Activated CD4-positive, alpha-beta T cell treated with anti-CD3 and anti-CD28 coated beads, Interleukin-2, Interleukin-6, amounts not matched to agents 100 ng/mL and 50 ng/mL, durations not matched to agents 16 hours and 8 hours (primary cell): Measurements from ENCODE around the gene OR4Q3.
"Not testable (repeated sequence)": the region's sequence is repeated elsewhere in the genome, so short reads cannot be mapped to it uniquely, and the experiment has no call there.

Source experiments
- DNase-seq: peaks from one replicate; pipeline ENCODE4 v3.0.0-alpha.2; 2020

Gene OR4Q3

DNA sequence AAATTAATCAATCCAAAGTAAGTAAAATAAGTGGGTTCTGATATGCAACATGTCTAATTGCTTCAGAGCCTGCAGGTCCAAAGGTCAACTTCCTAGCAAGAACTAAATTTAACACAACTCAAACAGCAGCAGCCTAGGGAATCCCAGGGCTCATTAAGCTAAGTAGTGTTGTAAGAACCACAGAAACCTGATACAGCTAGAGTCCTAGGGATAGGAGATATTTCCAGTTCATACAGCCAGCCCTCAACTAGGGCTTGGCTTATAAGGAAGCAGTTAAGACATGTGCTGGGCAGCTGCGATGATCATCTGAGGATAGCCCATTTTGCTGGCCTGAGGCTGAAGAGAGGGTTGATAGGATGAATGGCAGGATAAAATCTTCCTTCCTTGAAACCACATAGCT lies at the start of gene OR4Q3:
OR4Q3 (plus strand) TSS at position 316 of the 400 bp plus-strand sequence.
- no peak for DNase-seq

DNA sequence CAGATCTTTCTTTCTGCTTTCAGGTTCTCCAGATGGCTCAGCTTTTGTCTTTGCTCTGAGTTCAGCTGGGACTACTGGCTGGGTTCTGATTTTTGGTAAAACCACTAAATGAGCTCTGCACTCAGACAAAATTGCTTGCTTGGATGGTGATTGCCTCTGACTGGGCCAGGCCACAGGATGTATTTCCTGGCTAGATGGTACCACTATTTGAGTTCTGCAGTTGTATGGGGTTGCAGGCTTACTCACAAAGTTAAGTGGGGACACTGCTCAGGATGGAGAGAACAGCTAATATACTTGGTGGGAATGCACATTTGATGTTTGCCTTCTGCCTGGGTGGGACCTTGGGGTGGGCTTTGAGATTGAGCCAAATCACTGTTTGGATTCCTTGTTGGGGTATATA lies 14.0 kb upstream of the OR4Q3 start:
- no peak for DNase-seq

DNA sequence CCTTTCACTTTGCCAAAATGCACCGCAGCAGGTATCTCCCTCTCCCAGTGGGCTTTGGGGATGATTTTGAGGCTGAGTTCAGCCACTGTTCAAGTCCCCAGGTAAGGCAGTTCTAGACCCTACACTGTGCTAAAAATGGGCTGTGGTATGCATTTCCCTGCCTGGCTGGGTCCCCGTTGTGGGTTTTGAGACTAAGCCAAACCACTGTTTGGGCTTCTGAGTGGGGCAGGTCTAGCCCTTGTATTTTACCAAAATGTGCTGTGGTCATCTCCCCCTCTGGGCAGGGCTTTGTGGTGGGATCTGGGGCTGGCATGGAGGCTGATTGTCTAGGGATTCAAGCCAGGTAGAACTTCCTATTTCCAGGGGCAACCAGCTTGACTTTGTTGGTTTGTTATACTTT lies 13.6 kb upstream of the OR4Q3 start:
- DNase-seq, result no peak

DNA sequence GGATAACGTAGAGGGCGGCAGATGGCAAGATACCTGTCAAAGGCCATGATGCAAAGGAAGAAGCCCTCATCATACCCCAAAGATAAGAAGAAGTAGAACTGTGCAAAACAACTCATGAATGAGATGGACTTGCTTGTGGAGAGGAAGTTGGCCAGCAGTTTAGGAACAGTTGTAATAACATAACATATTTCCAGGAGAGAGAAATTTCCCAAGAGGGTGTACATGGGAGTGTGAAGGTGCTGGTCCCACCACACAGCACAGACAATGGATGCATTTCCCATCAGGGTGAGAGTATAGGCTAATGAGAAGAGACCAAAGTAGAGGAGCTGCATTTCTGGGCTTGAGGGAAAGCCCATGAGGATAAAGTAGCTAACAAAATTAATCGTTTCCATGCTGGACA lies 9.5 kb upstream of the OR4Q3 start:
- DNase-seq, result not testable (repeated sequence)

DNA sequence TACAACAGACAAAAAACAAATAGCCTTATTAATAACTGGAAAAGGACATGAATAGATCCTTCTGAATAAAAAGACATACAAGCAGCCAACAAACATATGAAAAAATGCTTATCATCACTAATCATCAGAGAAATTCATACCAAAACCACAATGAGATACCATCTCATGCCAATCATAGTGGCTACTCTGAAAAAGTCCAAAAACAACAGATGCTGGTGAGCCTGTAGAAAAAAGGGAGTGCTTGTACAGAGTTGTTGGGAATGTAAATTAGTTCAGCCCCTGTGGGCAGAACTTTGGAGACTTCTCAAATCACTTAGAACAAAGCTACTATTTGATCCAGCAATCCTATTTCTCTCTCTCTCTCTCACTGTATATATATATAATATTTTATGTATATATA lies 8.9 kb downstream of the OR4Q3 start:
- DNase-seq, result not testable (repeated sequence)

DNA sequence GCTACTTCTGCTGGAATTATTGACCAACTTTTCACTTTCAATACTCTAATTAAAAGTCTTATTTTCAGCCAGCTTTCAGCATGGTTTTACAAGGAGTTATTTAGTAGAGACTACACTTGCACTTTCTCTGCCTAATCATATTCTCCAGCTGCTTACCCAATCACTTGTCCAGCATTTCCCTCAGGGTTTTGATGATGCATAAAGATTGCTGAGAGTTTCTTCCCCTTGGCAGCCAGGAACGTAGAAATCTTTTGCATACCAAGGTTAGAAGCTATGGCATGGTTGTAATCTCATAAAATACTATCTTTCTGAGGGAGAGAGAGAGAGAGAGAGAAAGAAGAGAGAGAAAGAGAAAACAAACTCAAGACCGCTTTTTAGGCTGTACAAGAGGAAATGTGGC lies 10.8 kb downstream of the OR4Q3 start:
- DNase-seq, result no peak

DNA sequence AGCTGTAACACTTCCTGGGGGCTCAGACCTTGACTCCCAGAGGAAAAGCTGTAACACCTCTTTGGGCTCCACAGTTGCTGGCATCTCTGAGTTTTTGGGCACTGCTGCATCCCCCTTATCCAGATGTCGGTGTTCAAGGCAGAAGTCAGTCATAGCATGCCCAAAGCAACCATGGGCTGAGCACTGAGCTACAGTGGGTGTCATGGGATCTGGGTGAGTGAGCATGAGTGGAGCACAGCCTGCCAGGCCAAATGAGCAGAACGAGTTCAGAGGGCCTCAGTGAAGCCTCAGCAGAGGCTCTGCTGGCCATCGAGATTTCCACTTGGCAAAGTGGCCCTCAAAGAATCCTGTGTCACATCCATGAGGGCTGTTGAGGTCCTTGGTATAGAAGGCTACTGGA lies 28.1 kb downstream of the OR4Q3 start:
- not testable (repeated sequence) for DNase-seq

DNA sequence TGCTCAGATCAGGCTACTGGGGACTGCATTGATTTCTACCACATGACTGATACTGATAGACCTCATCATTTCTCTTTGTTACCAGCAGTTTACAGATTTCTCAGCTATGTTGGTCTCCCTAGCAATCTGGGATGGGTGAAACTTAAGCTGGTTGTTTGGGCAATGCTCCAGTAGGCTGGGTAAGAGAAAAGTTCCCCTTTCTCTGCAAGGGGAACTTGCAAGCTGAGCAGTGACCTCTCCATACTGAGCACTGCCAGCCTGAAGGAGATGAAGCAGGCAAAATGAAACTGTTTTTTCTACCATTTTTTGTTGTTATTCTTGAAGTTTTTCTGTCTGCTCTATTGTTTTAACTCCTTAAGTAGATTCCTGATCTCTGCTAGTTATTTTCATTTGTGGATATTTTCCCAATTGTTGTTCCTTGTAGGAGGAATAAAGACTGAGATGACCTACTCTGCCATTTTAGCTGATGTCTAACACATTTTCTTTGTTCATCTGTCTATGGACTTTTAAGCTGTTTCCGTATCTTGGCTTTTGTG lies 28.6 kb downstream of the OR4Q3 start:
- DNase-seq, result no peak

DNA sequence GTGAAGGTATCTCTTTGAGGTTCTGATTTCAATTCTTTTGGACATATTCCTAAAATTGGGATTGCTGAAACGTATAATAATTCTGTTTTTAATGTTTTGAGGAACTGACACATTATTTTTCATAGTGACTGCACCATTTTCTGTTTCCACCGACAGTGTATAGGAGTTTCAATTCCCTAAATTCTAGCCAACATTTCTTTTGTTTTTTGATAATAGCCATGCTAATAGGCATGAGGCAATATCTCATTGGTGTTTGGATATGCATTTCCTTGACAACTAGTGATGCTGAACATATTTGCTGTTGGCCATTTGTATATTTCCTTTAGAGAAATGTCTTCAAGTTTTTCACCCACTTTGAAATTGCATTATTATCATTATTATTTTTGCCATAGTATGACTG lies 29.1 kb downstream of the OR4Q3 start:
- DNase-seq, result not testable (repeated sequence)

DNA sequence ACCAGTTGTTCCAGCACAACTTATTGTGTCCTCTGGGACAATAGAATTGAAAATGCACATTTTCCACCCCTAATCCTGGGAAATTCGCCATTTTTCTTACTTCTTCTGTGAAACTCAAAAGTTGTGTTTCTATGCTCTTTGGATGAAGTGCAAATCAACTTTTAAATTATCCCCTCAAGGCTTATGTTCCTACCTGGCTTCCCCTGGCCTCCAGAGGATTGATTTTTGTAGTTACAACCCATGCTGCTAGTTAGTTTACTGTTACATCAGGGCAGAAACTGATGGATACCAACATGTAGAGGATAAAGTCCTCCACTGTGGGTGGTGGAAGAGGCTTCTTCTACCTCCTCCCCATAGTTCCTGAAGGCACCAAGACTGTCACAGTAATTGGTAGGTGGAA lies 29.8 kb downstream of the OR4Q3 start, which contains the start of gene OR4M1:
OR4M1 (plus strand) TSS at position 301 of the 400 bp plus-strand sequence. CDS start 6,819 bp downstream, outside the sequence.
- DNase-seq, result not testable (repeated sequence)

DNA sequence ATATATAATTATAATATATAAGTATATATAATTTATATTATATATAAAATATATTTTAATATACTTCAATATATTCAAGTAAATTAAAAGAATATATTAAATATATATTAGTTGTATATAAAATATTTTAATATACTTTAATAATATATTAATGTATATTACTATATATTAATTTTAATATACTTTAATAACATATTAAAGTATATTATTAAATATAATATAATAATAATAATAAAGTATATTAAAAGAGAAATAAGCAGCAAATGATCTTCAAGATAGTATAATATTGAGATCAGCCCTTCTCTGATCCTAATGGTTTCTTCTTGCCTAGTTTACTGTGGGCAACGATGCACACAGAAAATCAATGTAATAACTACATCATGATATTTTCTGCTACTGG lies 32.2 kb downstream of the OR4Q3 start:
- no peak for DNase-seq

DNA sequence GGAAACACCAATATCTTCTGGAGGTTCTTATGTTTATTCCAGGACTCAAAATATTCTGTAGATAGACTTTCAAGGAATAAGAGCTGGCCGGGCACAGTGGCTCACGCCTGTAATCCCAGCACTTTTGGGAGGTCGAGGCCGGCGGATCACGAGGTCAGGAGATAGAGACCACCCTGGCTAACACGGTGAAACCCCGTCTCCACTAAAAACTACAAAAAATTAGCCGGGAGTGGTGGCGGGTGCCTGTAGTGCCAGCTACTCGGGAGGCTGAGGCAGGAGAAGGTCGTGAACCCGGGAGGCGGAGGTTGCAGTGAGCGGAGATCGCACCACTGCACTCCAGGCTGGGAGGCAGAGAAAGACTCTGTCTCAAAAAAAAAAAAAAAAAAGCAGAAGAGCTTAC lies 42.5 kb downstream of the OR4Q3 start:
- not testable (repeated sequence) for DNase-seq

DNA sequence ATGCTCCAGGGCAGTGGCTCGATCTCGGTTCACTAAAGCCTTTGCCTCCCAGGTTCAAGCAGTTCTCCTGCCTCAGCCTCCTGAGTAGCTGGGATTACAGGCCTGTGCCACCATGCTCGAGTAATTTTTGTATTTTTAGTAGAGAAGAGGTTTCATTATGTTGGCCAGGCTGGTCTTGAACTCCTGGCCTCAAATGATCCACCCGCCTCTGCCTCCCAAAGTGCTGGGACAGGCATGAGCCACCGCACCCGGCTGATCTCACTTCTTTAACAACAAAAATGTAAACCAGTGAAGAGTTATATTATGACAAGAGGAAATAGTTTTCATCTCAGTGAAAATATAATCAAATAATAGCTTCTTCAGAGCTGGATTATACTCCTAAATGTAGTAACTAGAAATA lies 43.9 kb downstream of the OR4Q3 start:
- DNase-seq, result not testable (repeated sequence)

DNA sequence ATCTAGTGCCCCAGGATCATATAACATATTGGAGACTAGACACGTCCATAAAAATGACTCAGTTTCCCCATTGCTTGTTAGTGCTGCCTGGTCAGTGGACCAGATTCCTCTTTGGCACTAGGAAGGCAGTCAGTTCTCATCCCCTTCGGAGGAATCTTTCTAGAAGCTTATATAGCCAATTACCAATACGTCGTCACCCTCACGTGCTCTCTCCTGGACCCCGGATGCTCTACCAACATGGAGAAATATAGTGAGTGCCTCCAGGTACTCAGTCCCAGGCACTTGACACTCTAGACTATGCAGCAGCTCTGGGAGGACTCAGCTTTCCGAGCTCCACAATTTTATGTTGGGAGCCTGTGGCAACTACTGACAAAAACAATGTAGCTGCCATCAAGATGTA lies 44.8 kb downstream of the OR4Q3 start:
- not testable (repeated sequence) for DNase-seq

DNA sequence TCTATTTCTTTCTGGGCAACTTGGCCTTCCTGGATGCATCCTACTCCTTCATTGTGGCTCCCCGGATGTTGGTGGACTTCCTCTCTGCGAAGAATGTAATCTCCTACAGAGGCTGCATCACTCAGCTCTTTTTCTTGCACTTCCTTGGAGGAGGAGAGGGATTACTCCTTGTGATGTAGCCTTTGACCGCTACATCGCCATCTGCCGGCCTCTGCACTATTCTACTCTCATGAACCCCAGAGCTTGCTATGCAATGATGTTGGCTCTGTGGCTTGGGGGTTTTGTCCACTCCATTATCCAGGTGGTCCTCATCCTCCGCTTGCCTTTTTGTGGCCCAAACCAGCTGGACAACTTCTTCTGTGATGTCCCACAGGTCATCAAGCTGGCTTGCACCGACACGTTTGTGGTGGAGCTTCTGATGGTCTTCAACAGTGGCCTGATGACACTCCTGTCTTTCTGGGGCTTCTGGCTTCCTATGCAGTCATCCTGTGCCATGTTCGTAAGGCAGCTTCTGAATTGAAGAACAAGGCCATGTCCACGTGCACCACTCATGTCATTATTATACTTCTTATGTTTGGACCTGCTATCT lies 53.2 kb downstream of the OR4Q3 start:
- DNase-seq, result not testable (repeated sequence)
